ENCODE results near the gene SEPTIN12.

Gene SEPTIN12

DNA sequence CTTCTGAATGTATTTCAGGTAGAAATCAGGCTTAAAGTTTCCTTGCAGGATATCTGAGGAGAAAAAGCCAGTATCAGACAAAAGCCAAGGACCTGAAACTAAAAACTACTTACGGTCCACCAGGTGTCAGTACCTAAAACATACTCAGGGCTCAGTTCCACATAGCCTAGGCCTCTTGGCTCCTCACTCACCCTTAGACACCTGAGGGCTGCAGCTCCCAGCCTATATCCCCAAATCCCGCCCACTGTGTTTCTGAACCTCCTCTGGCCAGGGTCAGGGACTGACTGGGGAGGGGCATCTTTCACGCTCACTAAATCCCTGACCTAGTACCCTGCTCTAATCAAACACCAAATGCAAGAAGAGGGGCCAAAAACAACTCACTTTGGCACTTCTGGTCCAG lies 23.1 kb upstream of the SEPTIN12 start:
- no peak overlapping the region for H3K4me2 ChIP-seq (ENCODE audit: low read length)
- H2AFZ ChIP-seq (ENCODE audit: low read length) = no peak overlapping the region
- H3K4me3 ChIP-seq (ENCODE audit: low read depth, low read length, poor library complexity, severe bottlenecking) = no peak overlapping the region
- H3K36me3 ChIP-seq (ENCODE audit: insufficient read depth, low read length) = peaks cover 69% of the 10 kb centered on the region
- H4K20me1 ChIP-seq (ENCODE audit: insufficient read depth, low read length) = no peaks in the 10 kb centered on the region
- H3K79me2 ChIP-seq (ENCODE audit: insufficient read depth, low read length) = no peaks in the 10 kb centered on the region
- H3K9ac ChIP-seq (ENCODE audit: low read length) = no peak overlapping the region
- H3K27ac ChIP-seq (ENCODE audit: low read depth, low read length, poor library complexity, severe bottlenecking) = no peak overlapping the region
- no peaks in the 10 kb centered on the region for H3K27me3 ChIP-seq (ENCODE audit: insufficient read depth, low read length)
- no peaks in the 10 kb centered on the region for H3K4me1 ChIP-seq (ENCODE audit: insufficient read depth, low read length, severe bottlenecking)
- H3K9me3 ChIP-seq (ENCODE audit: low read length) = no peaks in the 10 kb centered on the region
- H3K9me2 ChIP-seq (ENCODE audit: low read depth, low read length) = no peaks in the 10 kb centered on the region
- H3F3A ChIP-seq (ENCODE audit: insufficient read depth, low read length) = no peaks in the 10 kb centered on the region
- TF ChIP-seq, protein P1, sequence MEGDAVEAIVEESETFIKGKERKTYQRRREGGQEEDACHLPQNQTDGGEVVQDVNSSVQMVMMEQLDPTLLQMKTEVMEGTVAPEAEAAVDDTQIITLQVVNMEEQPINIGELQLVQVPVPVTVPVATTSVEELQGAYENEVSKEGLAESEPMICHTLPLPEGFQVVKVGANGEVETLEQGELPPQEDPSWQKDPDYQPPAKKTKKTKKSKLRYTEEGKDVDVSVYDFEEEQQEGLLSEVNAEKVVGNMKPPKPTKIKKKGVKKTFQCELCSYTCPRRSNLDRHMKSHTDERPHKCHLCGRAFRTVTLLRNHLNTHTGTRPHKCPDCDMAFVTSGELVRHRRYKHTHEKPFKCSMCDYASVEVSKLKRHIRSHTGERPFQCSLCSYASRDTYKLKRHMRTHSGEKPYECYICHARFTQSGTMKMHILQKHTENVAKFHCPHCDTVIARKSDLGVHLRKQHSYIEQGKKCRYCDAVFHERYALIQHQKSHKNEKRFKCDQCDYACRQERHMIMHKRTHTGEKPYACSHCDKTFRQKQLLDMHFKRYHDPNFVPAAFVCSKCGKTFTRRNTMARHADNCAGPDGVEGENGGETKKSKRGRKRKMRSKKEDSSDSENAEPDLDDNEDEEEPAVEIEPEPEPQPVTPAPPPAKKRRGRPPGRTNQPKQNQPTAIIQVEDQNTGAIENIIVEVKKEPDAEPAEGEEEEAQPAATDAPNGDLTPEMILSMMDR (IDR thresholded peaks at IDR 0.05; ENCODE audit: low read length) = no peak
- no peak for TF ChIP-seq EZH2 (IDR thresholded peaks at IDR 0.05; ENCODE audit: borderline replicate concordance, low read length)

DNA sequence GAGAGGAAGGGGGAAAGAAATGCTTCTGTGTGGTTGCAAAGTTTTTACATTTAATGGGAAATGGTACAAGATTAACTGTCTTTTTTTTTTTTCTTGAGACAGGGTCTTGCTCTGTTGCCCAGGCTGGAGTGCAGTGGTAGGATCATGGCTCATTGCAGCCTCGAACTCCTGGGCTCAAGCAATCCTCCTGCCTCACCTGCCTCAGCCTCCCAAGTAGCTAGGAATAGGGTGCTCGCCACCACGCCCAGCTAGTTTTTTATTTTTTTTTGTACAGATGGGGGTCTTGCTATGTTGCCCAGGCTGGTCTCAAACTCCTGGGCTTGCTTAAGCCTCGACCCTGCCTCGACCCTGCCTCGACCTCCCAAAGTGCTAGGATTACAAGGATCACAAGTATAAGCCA lies 18.1 kb upstream of the SEPTIN12 start:
- no peaks in the 10 kb centered on the region for H4K20me1 ChIP-seq (ENCODE audit: insufficient read depth, low read length)
- H2AFZ ChIP-seq (ENCODE audit: low read length) = no peak overlapping the region
- no peaks in the 10 kb centered on the region for H3F3A ChIP-seq (ENCODE audit: insufficient read depth, low read length)
- peaks cover 39% of the 10 kb centered on the region for H3K36me3 ChIP-seq (ENCODE audit: insufficient read depth, low read length)
- TF ChIP-seq, protein P1 (IDR thresholded peaks at IDR 0.05; ENCODE audit: low read length) = no peak
- no peak for TF ChIP-seq EZH2 (IDR thresholded peaks at IDR 0.05; ENCODE audit: borderline replicate concordance, low read length)
- no peak overlapping the region for H3K4me3 ChIP-seq (ENCODE audit: low read depth, low read length, poor library complexity, severe bottlenecking)
- no peaks in the 10 kb centered on the region for H3K9me2 ChIP-seq (ENCODE audit: low read depth, low read length)
- no peaks in the 10 kb centered on the region for H3K27me3 ChIP-seq (ENCODE audit: insufficient read depth, low read length)
- H3K9me3 ChIP-seq (ENCODE audit: low read length) = no peaks in the 10 kb centered on the region
- no peak overlapping the region for H3K27ac ChIP-seq (ENCODE audit: low read depth, low read length, poor library complexity, severe bottlenecking)
- H3K4me1 ChIP-seq (ENCODE audit: insufficient read depth, low read length, severe bottlenecking) = peaks cover 14% of the 10 kb centered on the region
- H3K79me2 ChIP-seq (ENCODE audit: insufficient read depth, low read length) = no peaks in the 10 kb centered on the region
- no peak overlapping the region for H3K9ac ChIP-seq (ENCODE audit: low read length)
- H3K4me2 ChIP-seq (ENCODE audit: low read length) = no peak overlapping the region

DNA sequence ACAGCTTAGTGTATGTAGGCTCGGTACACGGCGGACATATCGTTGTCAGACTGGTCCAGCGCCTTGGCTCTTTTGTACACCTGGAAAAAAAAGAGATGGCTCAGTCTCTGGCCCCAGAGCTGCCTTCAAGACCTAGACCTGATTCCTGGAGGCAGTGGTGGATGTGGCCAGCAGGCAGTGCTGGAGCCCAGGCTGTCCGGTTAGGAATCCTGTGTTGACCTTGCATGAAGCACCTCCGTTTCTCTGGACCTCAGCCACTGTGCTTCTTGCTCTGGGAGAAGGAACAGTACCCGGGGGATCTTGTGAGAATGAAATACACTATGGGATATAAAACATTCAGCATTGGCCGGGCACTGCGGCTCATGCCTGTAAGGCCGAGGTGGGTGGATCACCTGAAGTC lies 17.1 kb upstream of the SEPTIN12 start:
- Histone ChIP-seq H3K79me2 (ENCODE audit: insufficient read depth, low read length) (no peaks in the 10 kb centered on the region), H3K27me3 (ENCODE audit: insufficient read depth, low read length) (no peaks in the 10 kb centered on the region), H3K27ac (ENCODE audit: low read depth, low read length, poor library complexity, severe bottlenecking) (no peak overlapping the region), H3K4me3 (ENCODE audit: low read depth, low read length, poor library complexity, severe bottlenecking) (no peak overlapping the region), H3K9me2 (ENCODE audit: low read depth, low read length) (no peaks in the 10 kb centered on the region), H3K9me3 (ENCODE audit: low read length) (no peaks in the 10 kb centered on the region), H2AFZ (ENCODE audit: low read length) (no peak overlapping the region), H3K4me1 (ENCODE audit: insufficient read depth, low read length, severe bottlenecking) (peaks cover 16% of the 10 kb centered on the region), H4K20me1 (ENCODE audit: insufficient read depth, low read length) (no peaks in the 10 kb centered on the region), H3K9ac (ENCODE audit: low read length) (no peak overlapping the region), H3F3A (ENCODE audit: insufficient read depth, low read length) (no peaks in the 10 kb centered on the region), H3K36me3 (ENCODE audit: insufficient read depth, low read length) (peaks cover 36% of the 10 kb centered on the region), H3K4me2 (ENCODE audit: low read length) (no peak overlapping the region)
- TF ChIP-seq, protein P1 (IDR thresholded peaks at IDR 0.05; ENCODE audit: low read length) = no peak
- no peak for TF ChIP-seq EZH2 (IDR thresholded peaks at IDR 0.05; ENCODE audit: borderline replicate concordance, low read length)

Data from OCI-LY1 (cell line).